GM12892 (cell line): ENCODE measurements around the gene ABCC2.

ENCODE experiments used
- POLR2A ChIP-seq: IDR thresholded peaks from 2 replicates; pipeline ENCODE4 v1.6.1; 2011; ENCODE audit warnings: low read depth, low read length, control low read depth
- POLR2AphosphoS5 ChIP-seq: IDR thresholded peaks from 2 replicates; pipeline ENCODE4 v1.6.1; 2011; ENCODE audit warnings: low read depth, low read length, control low read depth
- TAF1 ChIP-seq: IDR thresholded peaks from 2 replicates; pipeline ENCODE4 v1.6.1; 2011; ENCODE audit warnings: low read depth, mild to moderate bottlenecking, control low read depth, low read length, borderline replicate concordance

- TF ChIP-seq POLR2AphosphoS5 (no peak), TAF1 (no peak), POLR2A (no peak)
Measured at GRCh38 chr10:99850767-99851340, 68.4 kb downstream of the ABCC2 start.
